GM12864 (cell line): ENCODE data around the gene GORASP2.

Experiments used
- DNase-seq: peaks from one replicate; pipeline ENCODE4 v3.0.0-alpha.2; 2011; ENCODE audit warnings: low read depth
- H3K4me3 ChIP-seq: 2 replicates; pipeline ENCODE4 v1.5.1; 2011; ENCODE audit warnings: mild to moderate bottlenecking, low read depth, low read length, control low read depth
- TF ChIP-seq, protein P1 (sequence below): IDR thresholded peaks from 2 replicates; pipeline ENCODE4 v1.5.1; 2011; ENCODE audit warnings: low read depth, mild to moderate bottlenecking, moderate library complexity, low read length, control low read depth, inconsistent platforms; ENCODE audit errors: missing control alignments

GORASP2 gene

DNA sequence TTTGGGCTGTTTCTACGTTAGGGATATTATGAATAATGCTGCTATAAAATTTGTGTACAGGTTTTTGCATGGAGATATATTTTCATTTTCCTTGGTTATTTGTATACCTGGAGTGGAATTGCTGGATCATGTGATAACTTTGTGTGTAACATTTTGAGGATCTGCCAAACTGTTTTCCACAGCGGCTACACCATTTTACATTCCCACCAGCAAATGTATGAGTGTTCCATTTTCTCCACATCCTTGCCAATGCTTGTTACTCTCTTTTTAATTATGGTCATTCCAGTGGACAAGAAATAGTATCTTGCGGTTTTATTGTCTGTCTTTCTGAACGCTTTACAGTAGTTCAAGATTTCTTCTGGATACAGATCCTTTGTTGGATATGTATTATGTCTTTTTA lies 13.6 kb downstream of the GORASP2 start:
- no peak overlapping the region for H3K4me3 ChIP-seq
- TF ChIP-seq, protein P1, sequence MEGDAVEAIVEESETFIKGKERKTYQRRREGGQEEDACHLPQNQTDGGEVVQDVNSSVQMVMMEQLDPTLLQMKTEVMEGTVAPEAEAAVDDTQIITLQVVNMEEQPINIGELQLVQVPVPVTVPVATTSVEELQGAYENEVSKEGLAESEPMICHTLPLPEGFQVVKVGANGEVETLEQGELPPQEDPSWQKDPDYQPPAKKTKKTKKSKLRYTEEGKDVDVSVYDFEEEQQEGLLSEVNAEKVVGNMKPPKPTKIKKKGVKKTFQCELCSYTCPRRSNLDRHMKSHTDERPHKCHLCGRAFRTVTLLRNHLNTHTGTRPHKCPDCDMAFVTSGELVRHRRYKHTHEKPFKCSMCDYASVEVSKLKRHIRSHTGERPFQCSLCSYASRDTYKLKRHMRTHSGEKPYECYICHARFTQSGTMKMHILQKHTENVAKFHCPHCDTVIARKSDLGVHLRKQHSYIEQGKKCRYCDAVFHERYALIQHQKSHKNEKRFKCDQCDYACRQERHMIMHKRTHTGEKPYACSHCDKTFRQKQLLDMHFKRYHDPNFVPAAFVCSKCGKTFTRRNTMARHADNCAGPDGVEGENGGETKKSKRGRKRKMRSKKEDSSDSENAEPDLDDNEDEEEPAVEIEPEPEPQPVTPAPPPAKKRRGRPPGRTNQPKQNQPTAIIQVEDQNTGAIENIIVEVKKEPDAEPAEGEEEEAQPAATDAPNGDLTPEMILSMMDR: no peak
- DNase-seq: no peak

DNA sequence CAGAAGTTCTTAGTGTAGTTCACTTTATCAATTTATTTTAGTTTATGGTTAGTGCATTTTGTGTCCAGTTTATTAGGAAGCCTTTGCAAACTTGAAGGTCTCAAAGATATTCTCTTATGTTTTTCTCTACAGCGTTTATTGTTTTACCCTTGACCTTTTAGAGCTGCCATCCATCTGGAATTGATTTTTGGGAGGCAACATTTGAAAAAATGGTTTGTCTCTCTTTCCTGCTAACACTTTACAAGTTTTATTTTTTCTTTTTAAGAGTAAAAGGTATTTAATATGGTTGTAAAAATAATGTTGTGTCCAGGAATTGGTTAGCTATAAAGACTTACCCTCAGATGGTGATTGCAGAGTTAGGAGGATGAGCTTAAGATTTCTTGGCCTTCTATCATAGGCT lies 14.0 kb downstream of the GORASP2 start:
- TF ChIP-seq, protein P1: no peak

DNA sequence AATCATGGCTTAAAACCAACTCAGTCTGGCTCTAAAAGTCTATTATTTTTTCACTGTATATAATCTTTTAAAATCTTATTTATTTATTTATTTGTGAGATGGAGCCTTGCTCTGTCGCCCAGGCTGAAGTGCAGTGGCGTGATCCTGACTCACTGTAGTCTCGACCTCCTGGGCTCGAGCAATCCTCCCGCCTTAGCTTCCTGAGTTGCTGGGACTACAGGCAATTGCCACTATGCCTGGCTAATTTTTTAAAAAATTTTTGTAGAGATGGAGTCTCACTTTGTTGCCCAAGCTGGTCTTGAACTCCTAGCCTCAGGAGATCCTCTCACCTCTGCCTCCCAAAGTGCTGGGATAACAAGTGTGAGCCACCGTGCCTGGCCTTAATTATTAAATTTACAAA lies 14.5 kb downstream of the GORASP2 start:
- TF ChIP-seq, protein P1: no peak
- no peak for DNase-seq
- H3K4me3 ChIP-seq: no peak overlapping the region

More for the DNA sequence above, 14.0 kb downstream of the GORASP2 start:
- H3K4me3 ChIP-seq: no peak overlapping the region
- DNase-seq: no peak

DNA sequence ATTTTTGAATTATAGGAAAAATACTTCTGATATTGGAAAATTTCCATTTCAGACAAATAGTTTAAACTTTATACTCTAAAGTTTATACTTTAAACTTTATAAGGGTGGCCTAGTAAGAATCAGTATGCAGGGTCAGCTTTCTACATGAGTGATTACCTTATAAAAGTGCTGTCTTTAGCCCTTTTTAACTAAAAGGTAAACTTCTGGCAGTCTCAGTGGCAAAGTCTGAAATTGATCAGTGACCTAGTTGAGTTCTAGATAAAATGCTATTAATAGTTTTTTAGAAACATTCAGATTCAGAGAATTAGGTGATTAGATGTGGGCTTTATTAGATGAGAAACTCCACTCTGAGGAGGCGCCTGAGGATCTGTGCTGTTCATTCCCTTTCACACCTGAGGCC lies 15.5 kb downstream of the GORASP2 start:
- H3K4me3 ChIP-seq: no peak overlapping the region
- no peak for DNase-seq
- TF ChIP-seq, protein P1: no peak

DNA sequence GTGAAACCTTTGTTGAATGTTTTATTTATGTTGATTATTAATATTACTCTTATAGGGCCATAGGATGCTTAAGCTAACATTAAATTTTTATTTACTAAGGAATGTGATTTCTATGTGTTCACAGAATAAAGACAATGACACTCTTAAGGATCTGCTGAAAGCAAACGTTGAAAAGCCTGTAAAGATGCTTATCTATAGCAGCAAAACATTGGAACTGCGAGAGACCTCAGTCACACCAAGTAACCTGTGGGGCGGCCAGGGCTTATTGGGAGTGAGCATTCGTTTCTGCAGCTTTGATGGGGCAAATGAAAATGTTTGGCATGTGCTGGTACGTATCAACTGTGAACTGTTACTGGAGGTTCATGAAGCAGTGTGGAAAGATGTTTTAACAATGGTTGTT lies 20.4 kb downstream of the GORASP2 start:
- no peak overlapping the region for H3K4me3 ChIP-seq
- DNase-seq: no peak
- TF ChIP-seq, protein P1: no peak

DNA sequence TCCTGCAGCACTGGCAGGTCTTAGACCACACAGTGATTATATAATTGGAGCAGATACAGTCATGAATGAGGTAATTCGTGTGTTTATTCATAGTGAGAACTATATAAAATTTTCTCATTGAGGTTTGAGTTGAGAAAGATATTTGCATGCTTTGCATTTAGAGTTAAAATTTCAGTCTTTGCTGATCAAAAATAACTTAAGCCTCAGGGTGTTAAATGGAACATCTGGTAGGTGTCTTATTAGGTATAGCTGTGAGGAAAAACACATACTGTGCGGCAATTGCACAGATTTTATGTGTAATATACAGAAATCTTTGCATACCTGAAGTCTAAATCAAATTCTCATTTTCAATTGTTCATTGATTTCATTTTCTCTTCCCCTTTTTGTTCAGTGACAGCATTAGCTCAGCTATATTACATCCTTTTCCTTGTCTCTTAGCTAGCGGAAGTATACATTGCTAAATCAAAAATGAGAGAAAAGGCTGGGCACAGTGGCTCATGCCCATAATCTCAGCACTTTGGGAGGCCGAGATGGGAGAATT lies 21.2 kb downstream of the GORASP2 start:
- peak; percentile 59 for DNase-seq
- TF ChIP-seq, protein P1: no peak
- H3K4me3 ChIP-seq: no peak overlapping the region

DNA sequence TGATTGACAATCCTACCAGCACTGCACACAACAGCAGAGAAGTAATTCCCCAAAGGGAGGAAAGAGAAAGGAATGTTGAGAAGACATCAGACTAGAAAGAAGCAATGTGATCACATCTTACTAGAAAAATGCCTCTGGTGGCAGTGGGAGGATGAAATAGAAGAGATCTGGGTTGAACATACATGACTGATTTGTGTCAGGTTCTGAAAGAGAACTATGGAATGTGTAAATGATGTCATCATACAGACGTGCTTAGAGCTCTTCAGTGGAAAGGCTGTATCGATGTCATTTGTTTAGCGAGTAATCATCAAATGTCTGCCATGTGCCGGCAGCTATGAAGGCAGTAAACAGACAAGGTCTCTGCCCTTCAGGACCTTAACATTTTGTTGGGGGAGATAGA lies 24.9 kb downstream of the GORASP2 start:
- H3K4me3 ChIP-seq: no peak overlapping the region
- TF ChIP-seq, protein P1: no peak
- no peak for DNase-seq
